ELR (cell line): ENCODE data around the gene TMEM266.

Experiments
- DNase-seq: peaks from one replicate; pipeline ENCODE4 v3.0.0-alpha.2; 2015; ENCODE audit warnings: low read depth

Gene TMEM266

GRCh38 chr15:76070192-76070591 lies 10.4 kb downstream of the TMEM266 start:
- DNase-seq = no peak

GRCh38 chr15:76070921-76071635 lies 11.3 kb downstream of the TMEM266 start:
- DNase-seq = no peak

GRCh38 chr15:76071806-76072205 lies 12.0 kb downstream of the TMEM266 start:
- no peak for DNase-seq

GRCh38 chr15:76073554-76073953 lies 13.8 kb downstream of the TMEM266 start:
- DNase-seq = peak; percentile 13

- peak; percentile 6 for DNase-seq
Measured at GRCh38 chr15:76075046-76075445, 15.3 kb downstream of the TMEM266 start.

- no peak for DNase-seq
Measured at GRCh38 chr15:76078285-76078877, 18.6 kb downstream of the TMEM266 start.

GRCh38 chr15:76084256-76084655 lies 24.5 kb downstream of the TMEM266 start:
- no peak for DNase-seq

- DNase-seq = no peak
Measured at GRCh38 chr15:76098685-76099084, 38.9 kb downstream of the TMEM266 start.

- DNase-seq = no peak
Measured at GRCh38 chr15:76099388-76099787, 39.6 kb downstream of the TMEM266 start.

- no peak for DNase-seq
Measured at GRCh38 chr15:76100361-76100760, 40.6 kb downstream of the TMEM266 start.

- DNase-seq = no peak
Measured at GRCh38 chr15:76101655-76102054, 41.9 kb downstream of the TMEM266 start.

- DNase-seq = no peak
Measured at GRCh38 chr15:76105391-76105790, 45.6 kb downstream of the TMEM266 start.

- DNase-seq = no peak
Measured at GRCh38 chr15:76105911-76106310, 46.1 kb downstream of the TMEM266 start.

GRCh38 chr15:76107169-76107568 lies 47.4 kb downstream of the TMEM266 start:
- DNase-seq = peak; percentile 14

GRCh38 chr15:76108021-76108723 lies 48.4 kb downstream of the TMEM266 start:
- DNase-seq = no peak

GRCh38 chr15:76109046-76109445 lies 49.3 kb downstream of the TMEM266 start:
- DNase-seq = no peak

- no peak for DNase-seq
Measured at GRCh38 chr15:76114561-76114960, 54.8 kb downstream of the TMEM266 start.

GRCh38 chr15:76116138-76116885 lies 56.5 kb downstream of the TMEM266 start:
- DNase-seq = no peak

- DNase-seq = no peak
Measured at GRCh38 chr15:76117181-76117580, 57.4 kb downstream of the TMEM266 start.

- DNase-seq = no peak
Measured at GRCh38 chr15:76118767-76119166, 59.0 kb downstream of the TMEM266 start.

GRCh38 chr15:76123031-76123430 lies 63.2 kb downstream of the TMEM266 start:
- no peak for DNase-seq

GRCh38 chr15:76127169-76127568 lies 67.4 kb downstream of the TMEM266 start:
- no peak for DNase-seq

GRCh38 chr15:76127880-76128279 lies 68.1 kb downstream of the TMEM266 start:
- DNase-seq = no peak
